Measurements from ENCODE around the gene GOLGA5. TPM values are rescaled to one million over a fixed set of nuclear protein-coding genes. Genes with fewer than 3 reads are reported as not detected.

GOLGA5 gene
- total and polyA plus RNA-seq, 11 donors, result 18.1 to 25.9 (median 22.9) TPM

DNA sequence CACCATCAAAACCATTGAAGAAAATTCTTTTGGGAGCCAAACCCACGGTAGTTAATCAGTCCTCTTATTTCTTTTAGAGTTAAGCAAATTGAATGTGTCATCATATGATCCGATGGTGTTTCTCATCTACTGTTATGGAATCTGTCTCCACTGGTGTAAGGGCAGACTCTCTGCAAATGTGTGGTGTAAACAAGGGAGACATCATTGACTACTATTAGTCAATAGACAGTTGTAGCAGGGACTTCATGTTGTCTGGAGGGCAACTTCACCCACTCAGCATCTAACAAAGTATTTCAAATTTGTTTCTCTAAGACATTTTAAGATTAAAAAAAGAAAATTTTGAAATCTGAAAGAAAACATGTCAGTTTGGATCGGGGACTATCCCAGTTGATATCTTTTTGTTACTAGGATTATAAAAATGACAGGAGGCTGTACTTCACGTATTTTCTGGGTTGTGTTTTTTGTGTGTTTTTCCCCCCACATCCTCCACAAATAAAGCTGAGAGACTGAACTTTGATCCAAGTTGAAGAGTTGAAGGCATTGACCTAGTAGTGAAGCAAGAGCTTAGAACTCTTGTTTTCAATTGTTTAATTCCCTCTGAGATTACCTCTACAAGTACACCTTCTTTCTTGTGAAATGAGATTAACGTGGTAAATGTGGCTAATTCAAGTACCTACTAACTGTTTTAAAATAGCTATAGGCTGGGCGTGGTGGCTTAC lies 4.0 kb downstream of the GOLGA5 start:
- Histone ChIP-seq H3K4me1 (peaks cover 0 to 60% (median 31%) of the 10 kb centered on the region in 12 donors), H3K4me3 (no peak overlapping the region), H3K9me3 (no peaks in the 10 kb centered on the region), H3K36me3 (peaks cover 0 to 56% (median 35%) of the 10 kb centered on the region in 9 donors), H3K27me3 (no peaks in the 10 kb centered on the region), H3K27ac (no peak overlapping the region)
- 80 to 90% (median 84%) methylated on average over 6 of the region's 6 CpGs for WGBS, 4 donors
- intact Hi-C loops (cut with DNase I), result no loop called here
- DNase-seq (no peak), ATAC-seq (no peak)
- no peak for TF ChIP-seq POLR2A (IDR thresholded peaks at IDR 0.05)
- TF ChIP-seq, protein P1, sequence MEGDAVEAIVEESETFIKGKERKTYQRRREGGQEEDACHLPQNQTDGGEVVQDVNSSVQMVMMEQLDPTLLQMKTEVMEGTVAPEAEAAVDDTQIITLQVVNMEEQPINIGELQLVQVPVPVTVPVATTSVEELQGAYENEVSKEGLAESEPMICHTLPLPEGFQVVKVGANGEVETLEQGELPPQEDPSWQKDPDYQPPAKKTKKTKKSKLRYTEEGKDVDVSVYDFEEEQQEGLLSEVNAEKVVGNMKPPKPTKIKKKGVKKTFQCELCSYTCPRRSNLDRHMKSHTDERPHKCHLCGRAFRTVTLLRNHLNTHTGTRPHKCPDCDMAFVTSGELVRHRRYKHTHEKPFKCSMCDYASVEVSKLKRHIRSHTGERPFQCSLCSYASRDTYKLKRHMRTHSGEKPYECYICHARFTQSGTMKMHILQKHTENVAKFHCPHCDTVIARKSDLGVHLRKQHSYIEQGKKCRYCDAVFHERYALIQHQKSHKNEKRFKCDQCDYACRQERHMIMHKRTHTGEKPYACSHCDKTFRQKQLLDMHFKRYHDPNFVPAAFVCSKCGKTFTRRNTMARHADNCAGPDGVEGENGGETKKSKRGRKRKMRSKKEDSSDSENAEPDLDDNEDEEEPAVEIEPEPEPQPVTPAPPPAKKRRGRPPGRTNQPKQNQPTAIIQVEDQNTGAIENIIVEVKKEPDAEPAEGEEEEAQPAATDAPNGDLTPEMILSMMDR (IDR thresholded peaks at IDR 0.05), result no peak

DNA sequence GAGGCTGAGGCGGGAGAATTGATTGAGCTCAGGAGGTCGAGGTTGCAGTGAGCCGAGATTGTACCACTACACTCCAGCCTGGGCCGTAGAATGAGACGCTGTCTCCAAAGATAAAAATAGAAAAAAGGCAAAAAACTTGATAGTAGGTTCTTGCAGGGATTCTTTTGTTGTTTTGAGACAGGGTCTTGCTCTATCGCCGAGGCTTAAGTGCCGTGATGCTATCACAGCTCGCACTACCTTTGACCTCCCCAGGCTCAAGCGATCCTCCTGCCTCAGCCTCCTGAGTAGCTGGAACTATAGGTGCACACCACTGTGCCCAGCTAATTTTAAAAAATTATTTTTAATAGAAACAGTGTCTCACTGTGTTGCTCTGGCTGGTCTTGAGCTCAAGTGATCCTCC lies 4.7 kb downstream of the GOLGA5 start:
- peaks cover 0 to 64% (median 42%) of the 10 kb centered on the region in 9 donors for H3K36me3 ChIP-seq

DNA sequence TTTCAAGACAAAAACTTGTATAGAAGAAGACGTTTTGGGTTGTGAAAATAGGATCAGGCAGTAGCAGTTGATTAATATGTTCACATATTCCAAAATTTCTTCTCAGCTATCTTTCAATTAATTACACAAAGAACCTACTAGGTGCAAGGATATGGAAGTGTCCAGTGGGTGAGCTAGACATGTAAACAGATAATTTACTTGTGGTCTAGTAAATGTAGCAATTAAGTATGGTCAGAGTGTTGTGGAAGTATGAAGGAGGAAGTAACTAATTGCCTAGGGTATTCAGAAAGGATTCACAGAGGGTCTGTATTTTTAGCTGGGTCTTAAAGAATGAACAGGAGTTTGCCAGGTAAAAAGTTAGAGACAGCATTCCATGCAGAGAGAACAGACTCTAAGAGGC lies 5.9 kb downstream of the GOLGA5 start:
- no peak for DNase-seq
- peaks cover 0 to 73% (median 52%) of the 10 kb centered on the region in 9 donors for H3K36me3 ChIP-seq
- 85 to 94% (median 90%) methylated on average over 1 of the region's 1 CpG for WGBS, 4 donors
- H3K4me1 ChIP-seq, result peaks cover 0 to 56% (median 30%) of the 10 kb centered on the region in 12 donors
- no peak for ATAC-seq
- no peak overlapping the region for H3K4me3 ChIP-seq
- no peak overlapping the region for H3K27ac ChIP-seq
- H3K9me3 ChIP-seq, result peaks cover 0 to 6% (median 0%) of the 10 kb centered on the region in 12 donors
- H3K27me3 ChIP-seq, result no peaks in the 10 kb centered on the region
- intact Hi-C loops (cut with DNase I), result no loop called here
- TF ChIP-seq POLR2A (IDR thresholded peaks at IDR 0.05), result no peak
- TF ChIP-seq, protein P1 (IDR thresholded peaks at IDR 0.05), result no peak

More for the DNA sequence above, 4.7 kb downstream of the GOLGA5 start:
- peaks cover 0 to 2% (median 0%) of the 10 kb centered on the region in 12 donors for H3K9me3 ChIP-seq
- no peak overlapping the region for H3K4me3 ChIP-seq
- no peak for TF ChIP-seq POLR2A (IDR thresholded peaks at IDR 0.05)
- TF ChIP-seq, protein P1 (IDR thresholded peaks at IDR 0.05), result no peak
- no peak overlapping the region for H3K27ac ChIP-seq
- ATAC-seq, result no peak
- peaks cover 0 to 60% (median 31%) of the 10 kb centered on the region in 12 donors for H3K4me1 ChIP-seq
- no peak for DNase-seq
- intact Hi-C loops (cut with DNase I), result no loop called here
- H3K27me3 ChIP-seq, result no peaks in the 10 kb centered on the region
- 78 to 88% (median 85%) methylated on average over 9 to 10 of the region's 10 CpGs for WGBS, 4 donors

DNA sequence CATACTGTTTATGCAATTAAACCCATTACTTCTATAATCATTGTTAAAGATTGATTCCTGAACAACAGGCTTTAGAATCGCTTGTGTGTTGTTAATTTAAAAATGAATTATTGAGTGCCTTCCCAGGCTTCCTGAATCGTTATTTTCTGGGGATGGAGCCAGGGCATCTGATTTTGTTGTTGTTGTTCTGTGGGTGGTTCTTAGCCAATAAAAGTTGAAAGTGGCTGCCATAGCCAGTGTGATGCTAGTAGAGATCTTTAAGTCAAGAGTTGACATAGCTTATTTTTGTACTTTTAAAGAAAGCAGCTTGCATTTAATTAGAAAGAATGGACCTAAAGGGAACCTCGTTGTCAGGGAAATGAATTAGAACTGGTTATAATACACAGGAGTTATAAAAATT lies 6.4 kb downstream of the GOLGA5 start:
- Histone ChIP-seq H3K36me3 (peaks cover 0 to 78% (median 53%) of the 10 kb centered on the region in 9 donors), H3K27me3 (no peaks in the 10 kb centered on the region), H3K4me3 (no peak overlapping the region), H3K27ac (no peak overlapping the region), H3K4me1 (peaks cover 0 to 51% (median 25%) of the 10 kb centered on the region in 12 donors), H3K9me3 (peaks cover 0 to 6% (median 0%) of the 10 kb centered on the region in 12 donors)
- 51 to 60% (median 58%) methylated on average over 3 of the region's 3 CpGs for WGBS, 4 donors
- intact Hi-C loops (cut with DNase I), result no loop called here
- DNase-seq (no peak), ATAC-seq (no peak)
- no peak for TF ChIP-seq POLR2A (IDR thresholded peaks at IDR 0.05)
- TF ChIP-seq, protein P1 (IDR thresholded peaks at IDR 0.05), result no peak
